ENCODE results near the gene CCDC27.

CCDC27 gene

GRCh38 chr1:3762151-3762872 is 10.1 kb downstream of the CCDC27 start:
- no peak for DNase-seq

- DNase-seq, result no peak
Observed at GRCh38 chr1:3762873-3763228, 10.6 kb downstream of the CCDC27 start.

- no peak for DNase-seq
Observed at GRCh38 chr1:3763351-3764125, 11.3 kb downstream of the CCDC27 start.

GRCh38 chr1:3767328-3767925 is 15.2 kb downstream of the CCDC27 start:
- no peak for DNase-seq

GRCh38 chr1:3768811-3769390 is 16.7 kb downstream of the CCDC27 start:
- no peak for DNase-seq

GRCh38 chr1:3770047-3770765 is 18.0 kb downstream of the CCDC27 start:
- no peak for DNase-seq

- DNase-seq, result no peak
Observed at GRCh38 chr1:3771108-3772026, 19.1 kb downstream of the CCDC27 start.

GRCh38 chr1:3772027-3772714 is 19.9 kb downstream of the CCDC27 start:
- peak; percentile 93 for DNase-seq

GRCh38 chr1:3772715-3773571 is 20.7 kb downstream of the CCDC27 start, which contains the start of gene SMIM1:
Gene SMIM1, plus strand, starts transcription at chr1:3772749. Its CDS starts 2,625 bp downstream, at chr1:3775374.
- DNase-seq, result no peak

GRCh38 chr1:3773572-3774275 is 21.5 kb downstream of the CCDC27 start:
- no peak for DNase-seq

GRCh38 chr1:3774276-3774945 is 22.2 kb downstream of the CCDC27 start:
- DNase-seq, result no peak

GRCh38 chr1:3774946-3775489 is 22.8 kb downstream of the CCDC27 start:
- DNase-seq, result no peak

GRCh38 chr1:3775490-3776230 is 23.4 kb downstream of the CCDC27 start:
- DNase-seq, result peak; percentile 57

- DNase-seq, result no peak
Observed at GRCh38 chr1:3776231-3776961, 24.1 kb downstream of the CCDC27 start.

- no peak for DNase-seq
Observed at GRCh38 chr1:3777078-3777547, 24.9 kb downstream of the CCDC27 start.

- no peak for DNase-seq
Observed at GRCh38 chr1:3777647-3778589, 25.7 kb downstream of the CCDC27 start.
